MCF 10A (cell line): ENCODE data around the gene GHSR. TPM values are rescaled to one million over a fixed set of nuclear protein-coding genes. Genes with fewer than 3 reads are reported as not detected.

ENCODE experiments used
- BruUV-seq: library from RNA; stranded (reverse); fragments of 400-500 nt; replicated peaks from 2 replicates; lab custom pipeline; 2021; lab: Mats Ljungman, UMichigan
- CTCF ChIA-PET: fragments of 300-600 bp; sonication (Branson Sonifier 250); formaldehyde crosslinking; extraction: SDS; loops from one replicate; lab custom pipeline; 2021; ENCODE audit warnings: antibody characterized with exemption, inconsistent platforms; lab: Yijun Ruan, JAX
- POLR2A ChIA-PET: fragments of 300-600, 350-650 bp; sonication (Branson Sonifier 250); formaldehyde crosslinking; extraction: SDS; loops from one replicate; lab custom pipeline; 2020; ENCODE audit warnings: antibody characterized with exemption, inconsistent platforms; lab: Yijun Ruan, JAX
- DNase-seq: peaks from one replicate; pipeline ENCODE4 v3.0.0-alpha.2; 2018; ENCODE audit not compliant: unreplicated experiment
- H3K27ac Mint-ChIP-seq: one replicate; pipeline ENCODE4 v1.8.0; 2022; ENCODE audit warnings: mild to moderate bottlenecking, low read depth, mixed read lengths; ENCODE audit not compliant: unreplicated experiment
- H3K27me3 Mint-ChIP-seq: one replicate; pipeline ENCODE4 v1.8.0; 2022; ENCODE audit warnings: mixed read lengths; ENCODE audit not compliant: insufficient read depth, unreplicated experiment
- H3K36me3 Mint-ChIP-seq: one replicate; pipeline ENCODE4 v1.8.0; 2022; ENCODE audit warnings: mild to moderate bottlenecking, moderate library complexity, mixed read lengths; ENCODE audit not compliant: insufficient read depth, unreplicated experiment
- H3K4me1 Mint-ChIP-seq: one replicate; pipeline ENCODE4 v1.8.0; 2022; ENCODE audit warnings: mixed read lengths; ENCODE audit not compliant: insufficient read depth, unreplicated experiment
- H3K4me3 Mint-ChIP-seq: one replicate; pipeline ENCODE4 v1.8.0; 2022; ENCODE audit warnings: mild to moderate bottlenecking, moderate library complexity, mixed read lengths; ENCODE audit not compliant: unreplicated experiment
- H3K9me3 Mint-ChIP-seq: one replicate; pipeline ENCODE4 v1.8.0; 2022; ENCODE audit warnings: mixed read lengths; ENCODE audit not compliant: unreplicated experiment
- intact Hi-C: fragments of 100-400 bp; cut with micrococcal nuclease; formaldehyde crosslinking; loops from 2 replicates; pipeline ENCODE4 v1.14.1; 2022
- total RNA-seq: library from RNA; stranded (reverse); gene quantifications from 2 replicates; pipeline ENCODE4 v1.2.3, GENCODE V29; 2022
- TF ChIP-seq, protein P1 (sequence below): fragments of 200-600 bp; IDR thresholded peaks from one replicate; pipeline ENCODE4 v1.8.0; 2022; ENCODE audit warnings: antibody characterized with exemption, mild to moderate bottlenecking; ENCODE audit not compliant: unreplicated experiment

Gene GHSR
- total RNA-seq, 1 experiment from 2014 or later, result not detected

DNA sequence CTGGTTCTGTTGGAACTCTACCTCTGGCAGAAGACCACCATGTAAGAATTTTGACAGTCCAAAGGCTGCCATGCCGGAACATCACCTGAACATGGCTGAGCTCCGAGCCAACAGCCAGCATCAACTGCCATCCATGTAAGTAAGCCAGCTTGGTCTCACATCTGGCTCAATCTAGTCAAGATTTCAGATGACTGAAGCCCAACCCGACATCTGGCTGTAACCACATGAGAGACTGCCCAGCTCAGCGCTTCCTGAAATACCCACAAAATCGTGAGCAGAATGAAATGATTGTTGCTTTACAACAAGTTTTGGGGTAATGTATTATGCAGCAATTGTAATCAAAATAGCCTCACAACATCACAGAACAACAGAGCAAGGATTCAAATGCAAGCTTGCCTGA lies 32.9 kb downstream of the GHSR start:
- H3K9me3 Mint-ChIP-seq, result no peaks in the 10 kb centered on the region
- no peak for DNase-seq
- no peak overlapping the region for H3K27ac Mint-ChIP-seq
- H3K4me1 Mint-ChIP-seq, result no peaks in the 10 kb centered on the region
- no peaks in the 10 kb centered on the region for H3K27me3 Mint-ChIP-seq
- TF ChIP-seq, protein P1, sequence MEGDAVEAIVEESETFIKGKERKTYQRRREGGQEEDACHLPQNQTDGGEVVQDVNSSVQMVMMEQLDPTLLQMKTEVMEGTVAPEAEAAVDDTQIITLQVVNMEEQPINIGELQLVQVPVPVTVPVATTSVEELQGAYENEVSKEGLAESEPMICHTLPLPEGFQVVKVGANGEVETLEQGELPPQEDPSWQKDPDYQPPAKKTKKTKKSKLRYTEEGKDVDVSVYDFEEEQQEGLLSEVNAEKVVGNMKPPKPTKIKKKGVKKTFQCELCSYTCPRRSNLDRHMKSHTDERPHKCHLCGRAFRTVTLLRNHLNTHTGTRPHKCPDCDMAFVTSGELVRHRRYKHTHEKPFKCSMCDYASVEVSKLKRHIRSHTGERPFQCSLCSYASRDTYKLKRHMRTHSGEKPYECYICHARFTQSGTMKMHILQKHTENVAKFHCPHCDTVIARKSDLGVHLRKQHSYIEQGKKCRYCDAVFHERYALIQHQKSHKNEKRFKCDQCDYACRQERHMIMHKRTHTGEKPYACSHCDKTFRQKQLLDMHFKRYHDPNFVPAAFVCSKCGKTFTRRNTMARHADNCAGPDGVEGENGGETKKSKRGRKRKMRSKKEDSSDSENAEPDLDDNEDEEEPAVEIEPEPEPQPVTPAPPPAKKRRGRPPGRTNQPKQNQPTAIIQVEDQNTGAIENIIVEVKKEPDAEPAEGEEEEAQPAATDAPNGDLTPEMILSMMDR, result no peak
- no peaks in the 10 kb centered on the region for H3K36me3 Mint-ChIP-seq
- POLR2A ChIA-PET, result no interaction called here
- CTCF ChIA-PET, result no interaction called here
- intact Hi-C loops, result no loop called here
- no TSS peak for BruUV-seq
- no peak overlapping the region for H3K4me3 Mint-ChIP-seq

DNA sequence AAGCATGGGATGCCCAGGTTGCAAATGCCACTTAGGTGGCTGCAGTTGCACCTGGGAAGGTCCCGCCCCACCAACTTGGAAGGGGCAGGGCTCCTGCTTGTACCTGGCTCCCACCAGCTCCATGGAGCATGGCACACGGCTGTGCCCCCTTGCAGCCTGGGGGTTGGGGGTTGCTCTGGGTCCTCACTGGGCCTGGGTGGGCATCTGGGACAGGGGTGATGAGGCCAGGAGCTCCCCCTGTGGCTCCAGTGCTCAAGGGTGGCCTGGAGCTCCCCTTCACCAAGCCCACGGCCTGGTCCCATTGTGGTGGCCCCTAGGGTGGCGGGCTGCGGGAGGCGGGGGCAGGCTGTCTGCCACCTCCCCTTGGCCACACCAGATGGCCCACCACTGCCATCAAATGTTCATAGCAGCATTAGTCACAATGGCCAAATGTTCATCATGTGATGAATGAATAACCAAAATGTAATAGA lies 36.7 kb downstream of the GHSR start:
- ChIA-PET CTCF (interaction anchor here (0.6 kb wide), 1 partner anchor 42 kb away, joined by 3 read pairs; no protein-coding TSS in a partner anchor), POLR2A (no interaction called here)
- H3K36me3 Mint-ChIP-seq, result no peaks in the 10 kb centered on the region
- DNase-seq, result no peak
- no peaks in the 10 kb centered on the region for H3K9me3 Mint-ChIP-seq
- no peaks in the 10 kb centered on the region for H3K27me3 Mint-ChIP-seq
- TF ChIP-seq, protein P1, result no peak
- no peak overlapping the region for H3K27ac Mint-ChIP-seq
- no TSS peak for BruUV-seq
- H3K4me3 Mint-ChIP-seq, result no peak overlapping the region
- no peaks in the 10 kb centered on the region for H3K4me1 Mint-ChIP-seq
- intact Hi-C loops, result no loop called here

DNA sequence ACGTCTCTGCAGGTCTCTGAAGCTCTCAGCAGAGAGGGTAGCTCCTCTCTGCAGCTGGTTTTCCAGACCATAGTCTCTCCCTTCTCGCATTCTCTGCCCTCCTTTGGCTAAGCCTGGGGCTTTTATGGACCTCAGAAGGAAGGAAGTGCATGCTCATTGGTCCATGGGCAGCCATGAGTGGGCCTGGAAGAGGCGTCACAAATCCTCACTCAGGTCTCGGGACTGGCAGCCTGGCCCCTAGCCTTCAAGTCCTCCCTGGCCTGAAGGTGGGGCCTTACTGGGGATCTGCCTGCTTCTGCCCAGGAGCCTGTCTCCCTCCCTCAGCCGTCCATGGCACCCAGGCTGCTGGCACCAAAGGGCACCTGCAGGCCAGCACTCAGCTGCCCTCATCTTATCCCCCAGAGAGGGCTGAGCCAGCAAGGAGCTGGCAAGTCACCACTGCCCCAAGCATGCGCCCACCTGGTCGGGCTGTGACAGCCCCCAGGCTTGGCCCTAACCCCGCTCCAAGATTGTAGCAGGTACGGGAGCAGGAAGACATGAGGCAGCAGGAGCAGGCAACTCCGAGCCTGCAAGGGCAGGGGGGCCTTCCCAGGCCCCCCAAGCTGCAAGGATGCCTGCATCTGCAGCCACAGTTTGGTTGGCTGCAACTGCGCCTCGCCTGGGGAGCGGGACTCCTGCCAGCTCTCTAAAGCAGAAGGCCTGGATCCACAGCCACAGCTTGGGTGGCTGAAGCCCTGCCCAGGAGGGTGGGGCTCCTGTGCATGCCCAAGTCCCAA lies 37.4 kb downstream of the GHSR start:
- Mint-ChIP-seq H3K9me3 (no peaks in the 10 kb centered on the region), H3K36me3 (no peaks in the 10 kb centered on the region), H3K27ac (no peak overlapping the region), H3K27me3 (no peaks in the 10 kb centered on the region), H3K4me1 (no peaks in the 10 kb centered on the region), H3K4me3 (no peak overlapping the region)
- DNase-seq, result no peak
- intact Hi-C loops, result no loop called here
- ChIA-PET CTCF (interaction anchor here (0.6 kb wide), 1 partner anchor 42 kb away, joined by 3 read pairs; no protein-coding TSS in a partner anchor), POLR2A (no interaction called here)
- no TSS peak for BruUV-seq
- TF ChIP-seq, protein P1, result no peak

DNA sequence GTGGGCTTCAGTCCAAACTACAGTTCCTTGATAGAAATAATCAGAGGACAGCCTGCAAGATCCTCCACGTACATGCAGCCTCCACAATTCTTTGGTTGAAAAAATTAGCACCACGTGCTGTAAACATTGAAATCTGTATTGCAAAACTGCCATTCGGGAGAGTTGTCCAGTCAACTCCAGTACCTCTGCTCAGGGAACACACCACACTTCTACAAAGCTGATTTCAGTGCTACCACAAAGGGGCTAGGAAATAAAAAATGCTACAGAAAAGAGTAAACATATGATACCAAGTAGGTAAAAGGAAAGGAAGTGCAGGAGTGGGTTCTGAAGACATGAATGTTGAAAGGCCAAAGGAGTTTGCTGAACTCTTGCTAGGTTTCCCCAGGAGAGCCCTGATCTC lies 40.4 kb downstream of the GHSR start:
- H3K36me3 Mint-ChIP-seq, result peaks cover 5% of the 10 kb centered on the region
- POLR2A ChIA-PET, result interaction anchor here (0.7 kb wide), 1 partner anchor 13 kb away, joined by 3 read pairs; no protein-coding TSS in a partner anchor

More for the DNA sequence above, 40.4 kb downstream of the GHSR start:
- TF ChIP-seq, protein P1, result no peak
- BruUV-seq, result no TSS peak
- DNase-seq, result no peak
- no peaks in the 10 kb centered on the region for H3K9me3 Mint-ChIP-seq
- intact Hi-C loops, result no loop called here
- CTCF ChIA-PET, result interaction anchor here (1.4 kb wide), 1 partner anchor 54 kb away, joined by 6 read pairs; no protein-coding TSS in a partner anchor
- no peak overlapping the region for H3K27ac Mint-ChIP-seq
- H3K27me3 Mint-ChIP-seq, result no peaks in the 10 kb centered on the region
- no peaks in the 10 kb centered on the region for H3K4me1 Mint-ChIP-seq
- H3K4me3 Mint-ChIP-seq, result no peak overlapping the region
